Activated CD8-positive, alpha-beta memory T cell treated with anti-CD3 and anti-CD28 coated beads for 48 hours (primary cell): ENCODE data around the gene NCBP3.

Experiments
- DNase-seq, 3 experiments: peaks; one replicate each; pipeline ENCODE4 v3.0.0-alpha.2; 2020; ENCODE audit warnings: low read depth in 2 of 3, low spot score in 2 of 3

The NCBP3 gene

GRCh38 chr17:3761036-3761917, 84.8 kb downstream of the NCBP3 start:
- DNase-seq: no peak

GRCh38 chr17:3759597-3760216, 86.3 kb downstream of the NCBP3 start:
- DNase-seq: no peak

GRCh38 chr17:3755335-3756030, 90.6 kb downstream of the NCBP3 start:
- DNase-seq: no peak

- DNase-seq: peak in 1 of 3 experiments; percentile 45
Observed at GRCh38 chr17:3754458-3755334, 91.3 kb downstream of the NCBP3 start.

- DNase-seq: no peak
Observed at GRCh38 chr17:3754066-3754457, 92.0 kb downstream of the NCBP3 start.

GRCh38 chr17:3753624-3754023, 92.4 kb downstream of the NCBP3 start:
- no peak for DNase-seq
